ENCODE results near the gene LHX6. TPM values are rescaled to one million over a fixed set of nuclear protein-coding genes. Genes with fewer than 3 reads are reported as not detected.

LHX6 gene
- total and polyA plus RNA-seq, 2 of the 13 experiments (the other 11 are each of a cell fraction or from before 2014, with no cell fraction given), result 1.1 to 1.3 TPM

DNA sequence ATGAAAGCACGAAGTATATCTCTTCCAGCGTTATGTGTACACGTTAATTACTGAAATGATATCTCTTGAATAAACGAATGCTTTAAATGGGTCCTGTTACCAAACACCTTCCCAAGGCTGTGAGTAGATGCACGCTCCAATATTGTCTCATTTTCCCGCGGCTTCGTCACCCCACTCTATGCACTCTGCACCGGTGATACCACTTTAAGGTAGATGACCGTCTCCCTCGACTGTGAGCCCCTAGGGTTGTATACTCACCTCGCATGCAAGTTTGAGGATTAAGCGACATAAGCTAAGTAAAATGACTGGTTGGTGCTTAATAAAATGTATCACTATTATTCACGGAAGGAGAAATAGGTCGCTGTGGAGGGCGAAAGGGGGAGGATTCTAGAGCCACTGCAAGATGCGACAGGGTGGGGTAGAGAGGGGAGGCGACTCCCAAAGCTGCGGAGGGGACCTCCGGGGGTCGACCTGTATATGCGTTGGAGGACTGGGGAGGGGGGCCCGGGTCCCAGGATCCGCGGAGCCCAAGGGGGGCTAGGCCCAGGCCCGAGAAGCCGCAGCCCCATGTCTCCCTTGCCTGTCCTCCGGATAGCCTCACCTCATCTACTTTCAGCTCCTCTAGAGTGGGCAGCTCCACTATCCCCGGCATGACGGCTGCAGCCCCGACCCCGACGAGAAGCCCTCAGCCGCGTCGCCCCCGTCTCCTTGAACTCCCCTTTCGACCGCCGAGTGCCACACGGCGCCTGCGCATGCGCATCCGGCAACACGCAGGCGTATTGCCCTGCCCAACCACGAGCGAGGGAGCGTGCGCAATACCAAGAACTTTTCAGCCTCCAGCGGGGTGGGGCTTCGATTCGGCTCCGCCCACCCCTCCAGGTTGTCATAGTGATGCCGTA lies 69.5 kb downstream of the LHX6 start, which contains the start of the genes MORN5 and NDUFA8 (continued):
- TF ChIP-seq, protein P1, sequence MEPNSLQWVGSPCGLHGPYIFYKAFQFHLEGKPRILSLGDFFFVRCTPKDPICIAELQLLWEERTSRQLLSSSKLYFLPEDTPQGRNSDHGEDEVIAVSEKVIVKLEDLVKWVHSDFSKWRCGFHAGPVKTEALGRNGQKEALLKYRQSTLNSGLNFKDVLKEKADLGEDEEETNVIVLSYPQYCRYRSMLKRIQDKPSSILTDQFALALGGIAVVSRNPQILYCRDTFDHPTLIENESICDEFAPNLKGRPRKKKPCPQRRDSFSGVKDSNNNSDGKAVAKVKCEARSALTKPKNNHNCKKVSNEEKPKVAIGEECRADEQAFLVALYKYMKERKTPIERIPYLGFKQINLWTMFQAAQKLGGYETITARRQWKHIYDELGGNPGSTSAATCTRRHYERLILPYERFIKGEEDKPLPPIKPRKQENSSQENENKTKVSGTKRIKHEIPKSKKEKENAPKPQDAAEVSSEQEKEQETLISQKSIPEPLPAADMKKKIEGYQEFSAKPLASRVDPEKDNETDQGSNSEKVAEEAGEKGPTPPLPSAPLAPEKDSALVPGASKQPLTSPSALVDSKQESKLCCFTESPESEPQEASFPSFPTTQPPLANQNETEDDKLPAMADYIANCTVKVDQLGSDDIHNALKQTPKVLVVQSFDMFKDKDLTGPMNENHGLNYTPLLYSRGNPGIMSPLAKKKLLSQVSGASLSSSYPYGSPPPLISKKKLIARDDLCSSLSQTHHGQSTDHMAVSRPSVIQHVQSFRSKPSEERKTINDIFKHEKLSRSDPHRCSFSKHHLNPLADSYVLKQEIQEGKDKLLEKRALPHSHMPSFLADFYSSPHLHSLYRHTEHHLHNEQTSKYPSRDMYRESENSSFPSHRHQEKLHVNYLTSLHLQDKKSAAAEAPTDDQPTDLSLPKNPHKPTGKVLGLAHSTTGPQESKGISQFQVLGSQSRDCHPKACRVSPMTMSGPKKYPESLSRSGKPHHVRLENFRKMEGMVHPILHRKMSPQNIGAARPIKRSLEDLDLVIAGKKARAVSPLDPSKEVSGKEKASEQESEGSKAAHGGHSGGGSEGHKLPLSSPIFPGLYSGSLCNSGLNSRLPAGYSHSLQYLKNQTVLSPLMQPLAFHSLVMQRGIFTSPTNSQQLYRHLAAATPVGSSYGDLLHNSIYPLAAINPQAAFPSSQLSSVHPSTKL (CRISPR knock-in tag; IDR thresholded peaks at IDR 0.05), result peak; percentile 19
- TF ChIP-seq ESRRA (CRISPR knock-in tag; IDR thresholded peaks at IDR 0.05; ENCODE audit: low read depth) (peak; percentile 77), MEIS2 (CRISPR knock-in tag; IDR thresholded peaks at IDR 0.05) (peak; percentile 50; the same call in 1 of the 2 replicates), KMT2B (CRISPR knock-in tag; IDR thresholded peaks at IDR 0.05) (peak; percentile 61), ZEB1 (IDR thresholded peaks at IDR 0.05; ENCODE audit: insufficient replicate concordance, low read depth) (no peak), MYC (CRISPR knock-in tag; IDR thresholded peaks at IDR 0.05; ENCODE audit: borderline replicate concordance) (peak; percentile 63; the same call in 1 of the 2 replicates), ZNF605 (CRISPR knock-in tag; IDR thresholded peaks at IDR 0.05) (peak; percentile 94), HNRNPLL (IDR thresholded peaks at IDR 0.05; ENCODE audit: low read depth, low read length, poor library complexity, severe bottlenecking) (peak; percentile 80), ZC3H13 (CRISPR knock-in tag; IDR thresholded peaks at IDR 0.05) (0 out of 2 replicates have a peak, but pooled peaks have one; percentile 31), ZNF430 (CRISPR knock-in tag; IDR thresholded peaks at IDR 0.05) (peak; percentile 88), RFX3 (CRISPR knock-in tag; IDR thresholded peaks at IDR 0.05) (peak; percentile 80; the same call in 1 of the 2 replicates), REPIN1 (CRISPR knock-in tag; IDR thresholded peaks at IDR 0.05; ENCODE audit: borderline replicate concordance, low read depth) (0 out of 2 replicates have a peak, but pooled peaks have one; percentile 48), SP4 (CRISPR knock-in tag; IDR thresholded peaks at IDR 0.05) (peak; percentile 52; the same call in 1 of the 2 replicates), POLR2A (IDR thresholded peaks at IDR 0.05; ENCODE audit: insufficient read depth in 1 of 2, low read depth in 2 of 2, low read length in 2 of 2) (peak; percentile 65 to 96), ZFX (CRISPR knock-in tag; IDR thresholded peaks at IDR 0.05; ENCODE audit: low read depth) (peak; percentile 94), SAP130 (CRISPR knock-in tag; IDR thresholded peaks at IDR 0.05; ENCODE audit: low read depth) (peak; percentile 51), TOE1 (CRISPR knock-in tag; IDR thresholded peaks at IDR 0.05) (no peak), HMG20B (CRISPR knock-in tag; conservative IDR thresholded peaks at IDR 0.05) (no peak)
- TF ChIP-seq, protein P2, sequence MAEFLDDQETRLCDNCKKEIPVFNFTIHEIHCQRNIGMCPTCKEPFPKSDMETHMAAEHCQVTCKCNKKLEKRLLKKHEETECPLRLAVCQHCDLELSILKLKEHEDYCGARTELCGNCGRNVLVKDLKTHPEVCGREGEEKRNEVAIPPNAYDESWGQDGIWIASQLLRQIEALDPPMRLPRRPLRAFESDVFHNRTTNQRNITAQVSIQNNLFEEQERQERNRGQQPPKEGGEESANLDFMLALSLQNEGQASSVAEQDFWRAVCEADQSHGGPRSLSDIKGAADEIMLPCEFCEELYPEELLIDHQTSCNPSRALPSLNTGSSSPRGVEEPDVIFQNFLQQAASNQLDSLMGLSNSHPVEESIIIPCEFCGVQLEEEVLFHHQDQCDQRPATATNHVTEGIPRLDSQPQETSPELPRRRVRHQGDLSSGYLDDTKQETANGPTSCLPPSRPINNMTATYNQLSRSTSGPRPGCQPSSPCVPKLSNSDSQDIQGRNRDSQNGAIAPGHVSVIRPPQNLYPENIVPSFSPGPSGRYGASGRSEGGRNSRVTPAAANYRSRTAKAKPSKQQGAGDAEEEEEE (CRISPR knock-in tag; IDR thresholded peaks at IDR 0.05; ENCODE audit: borderline replicate concordance), result 0 out of 2 replicates have a peak, but pooled peaks have one; percentile 28
- TF ChIP-seq, protein P3, sequence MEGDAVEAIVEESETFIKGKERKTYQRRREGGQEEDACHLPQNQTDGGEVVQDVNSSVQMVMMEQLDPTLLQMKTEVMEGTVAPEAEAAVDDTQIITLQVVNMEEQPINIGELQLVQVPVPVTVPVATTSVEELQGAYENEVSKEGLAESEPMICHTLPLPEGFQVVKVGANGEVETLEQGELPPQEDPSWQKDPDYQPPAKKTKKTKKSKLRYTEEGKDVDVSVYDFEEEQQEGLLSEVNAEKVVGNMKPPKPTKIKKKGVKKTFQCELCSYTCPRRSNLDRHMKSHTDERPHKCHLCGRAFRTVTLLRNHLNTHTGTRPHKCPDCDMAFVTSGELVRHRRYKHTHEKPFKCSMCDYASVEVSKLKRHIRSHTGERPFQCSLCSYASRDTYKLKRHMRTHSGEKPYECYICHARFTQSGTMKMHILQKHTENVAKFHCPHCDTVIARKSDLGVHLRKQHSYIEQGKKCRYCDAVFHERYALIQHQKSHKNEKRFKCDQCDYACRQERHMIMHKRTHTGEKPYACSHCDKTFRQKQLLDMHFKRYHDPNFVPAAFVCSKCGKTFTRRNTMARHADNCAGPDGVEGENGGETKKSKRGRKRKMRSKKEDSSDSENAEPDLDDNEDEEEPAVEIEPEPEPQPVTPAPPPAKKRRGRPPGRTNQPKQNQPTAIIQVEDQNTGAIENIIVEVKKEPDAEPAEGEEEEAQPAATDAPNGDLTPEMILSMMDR (CRISPR knock-in tag; IDR thresholded peaks at IDR 0.05), result peak; percentile 17; the same call in 1 of the 2 replicates

Data from HepG2 (cell line).